HepG2 (cell line): ENCODE data around the gene TMEFF1. TPM values are rescaled to one million over a fixed set of nuclear protein-coding genes. Genes with fewer than 3 reads are reported as not detected.
A peak's percentile ranks its signal among the peaks of the same experiment; 100 is the strongest.

ENCODE experiments used
- KDM5B ChIP-seq: sonication (generic); formaldehyde crosslinking; IDR thresholded peaks from 2 replicates; pipeline ENCODE4 v1.4.0; 2020; ENCODE audit warnings: missing genetic modification reagents, mild to moderate bottlenecking, borderline replicate concordance
- KLF9 ChIP-seq: IDR thresholded peaks from 2 replicates; pipeline ENCODE4 v1.6.1; 2016; ENCODE audit warnings: low read depth
- PAX8 ChIP-seq: sonication (generic); formaldehyde crosslinking; IDR thresholded peaks from 2 replicates; pipeline ENCODE4 v1.8.0; 2022; ENCODE audit warnings: mild to moderate bottlenecking, missing genetic modification reagents, borderline replicate concordance
- SALL1 ChIP-seq: sonication (generic); formaldehyde crosslinking; IDR thresholded peaks from 2 replicates; pipeline ENCODE4 v1.8.0; 2022; ENCODE audit warnings: mild to moderate bottlenecking, missing genetic modification reagents
- ZBTB10 ChIP-seq: sonication (generic); formaldehyde crosslinking; IDR thresholded peaks from 2 replicates; pipeline ENCODE4 v1.4.0; 2020; ENCODE audit warnings: missing genetic modification reagents, borderline replicate concordance
- ZFX ChIP-seq: sonication (generic); formaldehyde crosslinking; IDR thresholded peaks from 2 replicates; pipeline ENCODE4 v1.4.0; 2020; ENCODE audit warnings: mild to moderate bottlenecking, low read depth, missing genetic modification reagents, moderate library complexity
- ZNF3 ChIP-seq: IDR thresholded peaks from 2 replicates; pipeline ENCODE4 v1.7.0; 2017; ENCODE audit warnings: inconsistent platforms
- ZNF607 ChIP-seq: sonication (generic); formaldehyde crosslinking; IDR thresholded peaks from 2 replicates; pipeline ENCODE4 v1.5.1; 2020; ENCODE audit warnings: missing genetic modification reagents, mild to moderate bottlenecking, borderline replicate concordance
- ZNF746 ChIP-seq: sonication (generic); formaldehyde crosslinking; IDR thresholded peaks from 2 replicates; pipeline ENCODE4 v1.8.0; 2022; ENCODE audit warnings: mild to moderate bottlenecking, missing genetic modification reagents
- ZNF749 ChIP-seq: sonication (generic); formaldehyde crosslinking; IDR thresholded peaks from 2 replicates; pipeline ENCODE4 v1.8.0; 2022; ENCODE audit warnings: mild to moderate bottlenecking, missing genetic modification reagents, moderate library complexity, borderline replicate concordance
- ZNF83 ChIP-seq: sonication (generic); formaldehyde crosslinking; IDR thresholded peaks from 2 replicates; pipeline ENCODE4 v1.4.0; 2020; ENCODE audit warnings: missing genetic modification reagents, mild to moderate bottlenecking, borderline replicate concordance
- polyA plus RNA-seq, 8 experiments: library from polyadenylated mRNA; depleted of rRNA in 3 of 8; stranded (reverse) in 7 of 8; unstranded in 1 of 8; fragments of >200 nt; fragmentation: Illumina TruSeq in 4 of 8; extraction: Trizol in 4 of 8; gene quantifications; 2 replicates each; pipeline versions ENCODE4 v1.2.1 to v1.2.3, GENCODE V29; 2011 to 2016; ENCODE audit warnings: low read depth in 4 of 8, missing spikeins in 1 of 8, mixed read lengths in 1 of 8; ENCODE audit not compliant: insufficient read depth in 1 of 8
- total RNA-seq, 5 experiments: library from RNA; depleted of rRNA; stranded (reverse); fragments of >200 nt; fragmentation: Illumina TruSeq; extraction: Trizol; gene quantifications; 2 replicates each; pipeline ENCODE4 v1.2.3, GENCODE V29; 2016; ENCODE audit warnings: low read depth in 1 of 5

Gene TMEFF1
- total and polyA plus RNA-seq, 2 of the 13 experiments (the other 11 are each of a cell fraction or from before 2014, with no cell fraction given): 0.87 to 1.9 TPM

DNA sequence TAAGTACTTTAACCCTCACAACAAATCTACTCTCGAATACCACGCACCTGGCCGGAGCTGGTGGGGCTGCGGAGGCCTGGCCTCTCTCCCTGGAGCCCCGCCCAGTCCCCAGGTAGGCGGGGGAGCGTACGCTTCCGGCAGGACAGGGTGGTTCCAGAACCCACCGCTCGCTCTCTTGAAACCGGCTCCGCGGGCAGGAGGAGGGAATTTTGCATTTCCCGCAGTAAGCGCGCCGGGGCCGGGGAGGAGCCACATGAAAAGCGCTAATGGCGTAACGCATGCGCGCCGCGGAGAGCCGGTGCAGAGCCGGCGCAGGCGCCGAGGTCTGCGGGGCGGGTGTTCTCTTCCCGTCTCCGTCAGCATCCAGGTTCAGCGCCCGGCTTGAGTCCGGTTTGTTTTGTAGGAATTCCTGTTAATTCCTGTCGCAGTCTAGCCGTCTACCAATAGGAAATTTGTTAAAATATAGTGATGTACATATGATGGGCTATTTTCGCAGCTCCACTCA lies 125.7 kb downstream of the TMEFF1 start (continued):
- no peak for TF ChIP-seq ZBTB10 (CRISPR knock-in tag)
- peak; percentile 42; the same call in 1 of the 2 replicates for TF ChIP-seq ZNF607
- no peak for TF ChIP-seq KDM5B (CRISPR knock-in tag)
- TF ChIP-seq ZFX (CRISPR knock-in tag): 0 out of 2 replicates have a peak, but pooled peaks have one; percentile 29
- no peak for TF ChIP-seq ZNF746 (CRISPR knock-in tag)
- TF ChIP-seq ZNF3: no peak
- no peak for TF ChIP-seq PAX8 (CRISPR knock-in tag)
- no peak for TF ChIP-seq KLF9 (CRISPR knock-in tag)
- TF ChIP-seq ZNF749 (CRISPR knock-in tag): no peak
- TF ChIP-seq ZNF83 (CRISPR knock-in tag): no peak
- peak; percentile 33; the same call in 1 of the 2 replicates for TF ChIP-seq SALL1 (CRISPR knock-in tag)
